A673 (cell line): ENCODE results near the gene CHRNB4. TPM values are rescaled to one million over a fixed set of nuclear protein-coding genes. Genes with fewer than 3 reads are reported as not detected.

Source experiments
- BruUV-seq: library from RNA; stranded (reverse); fragments of 400-500 nt; replicated peaks from 2 replicates; lab custom pipeline; 2021; lab: Mats Ljungman, UMichigan
- CTCF ChIA-PET: fragments of 300-600 bp; sonication (Branson Sonifier 250); formaldehyde crosslinking; loops from one replicate; lab custom pipeline; 2022; ENCODE audit warnings: antibody characterized with exemption; lab: Charles Lee
- POLR2A ChIA-PET: fragments of 300-600 bp; sonication (Branson Sonifier 250); formaldehyde crosslinking; loops from one replicate; lab custom pipeline; 2022; ENCODE audit warnings: antibody characterized with exemption; ENCODE audit not compliant: low non-redundant PET; lab: Charles Lee
- DNase-seq: peaks from one replicate; pipeline ENCODE4 v3.0.0-alpha.2; 2015; ENCODE audit warnings: low spot score
- H3K27ac ChIP-seq: fragments of 200-600 bp; sonication (generic); 2 replicates; pipeline ENCODE4 v1.5.1; 2016; ENCODE audit warnings: mixed run types, low read depth, mild to moderate bottlenecking, mixed read lengths, antibody characterized with exemption, low read length; ENCODE audit not compliant: poor library complexity, severe bottlenecking
- H3K27me3 ChIP-seq: fragments of 200-600 bp; sonication (generic); replicated peaks from 2 replicates; pipeline ENCODE4 v1.6.1; 2017; ENCODE audit warnings: mixed run types, low read depth, mild to moderate bottlenecking, mixed read lengths, antibody characterized with exemption, low read length; ENCODE audit not compliant: insufficient read depth, poor library complexity
- H3K36me3 ChIP-seq: fragments of 200-600 bp; sonication (generic); 2 replicates; pipeline ENCODE4 v1.6.1; 2016; ENCODE audit warnings: mixed run types, mild to moderate bottlenecking, mixed read lengths, antibody characterized with exemption, low read length; ENCODE audit not compliant: insufficient read depth, poor library complexity, severe bottlenecking
- H3K4me1 ChIP-seq: fragments of 200-600 bp; sonication (generic); 2 replicates; pipeline ENCODE4 v1.6.1; 2017; ENCODE audit warnings: mixed run types, mild to moderate bottlenecking, mixed read lengths, antibody characterized with exemption, low read length; ENCODE audit not compliant: insufficient read depth, poor library complexity, severe bottlenecking
- H3K4me3 ChIP-seq: fragments of 200-600 bp; sonication (generic); 2 replicates; pipeline ENCODE4 v1.5.1; 2016; ENCODE audit warnings: low read depth, mixed run types, mild to moderate bottlenecking, mixed read lengths, low read length; ENCODE audit not compliant: poor library complexity, severe bottlenecking
- H3K9me3 ChIP-seq: fragments of 200-600 bp; sonication (generic); 2 replicates; pipeline ENCODE4 v1.6.1; 2016; ENCODE audit warnings: mixed run types, low read depth, mild to moderate bottlenecking, mixed read lengths, antibody characterized with exemption, low read length; ENCODE audit not compliant: poor library complexity, severe bottlenecking
- EZH2 ChIP-seq: fragments of 200-600 bp; sonication (generic); IDR thresholded peaks from 2 replicates; pipeline ENCODE4 v1.6.1; 2017; ENCODE audit warnings: borderline replicate concordance, low read depth, mild to moderate bottlenecking, mixed read lengths, antibody characterized with exemption, low read length; ENCODE audit not compliant: poor library complexity, severe bottlenecking
- intact Hi-C: fragments of 100-400 bp; cut with micrococcal nuclease; formaldehyde crosslinking; loops from one replicate; pipeline ENCODE4 v1.10.0; 2022; ENCODE audit not compliant: unreplicated experiment
- total RNA-seq: library from RNA; stranded (reverse); gene quantifications from 2 replicates; pipeline ENCODE4 v1.2.3, GENCODE V29; 2021
- TF ChIP-seq, protein P1 (sequence below): fragments of 300-800, 200-600 bp; sonication (generic); conservative IDR thresholded peaks from 2 replicates; pipeline ENCODE4 v1.5.1; 2017; ENCODE audit warnings: low read depth, mild to moderate bottlenecking, antibody characterized with exemption, low read length, moderate library complexity, mixed read lengths

CHRNB4 gene
- total RNA-seq, 1 experiment from 2014 or later, result not detected

DNA sequence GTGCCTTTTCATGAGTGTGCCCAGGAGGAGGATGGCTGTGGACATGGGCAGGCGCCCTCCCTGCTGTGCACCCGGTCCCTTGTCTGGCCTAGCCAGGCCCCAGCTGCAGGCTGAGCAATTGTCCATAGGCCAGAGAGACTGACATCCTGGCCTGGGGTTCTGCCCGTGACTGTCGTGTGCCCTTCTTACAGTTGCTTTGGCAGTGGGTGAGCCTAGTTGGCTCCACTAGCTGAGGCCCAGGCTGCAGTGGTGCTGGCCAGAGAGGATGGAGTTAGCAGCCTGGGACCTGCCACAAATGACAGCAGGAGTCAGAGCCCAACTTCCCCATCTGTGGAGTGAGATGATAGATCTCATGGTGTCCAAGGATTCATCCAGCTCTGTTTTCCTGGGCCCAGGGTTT lies 9.0 kb upstream of the CHRNB4 start:
- no peak for DNase-seq
- no peak for TF ChIP-seq EZH2
- TF ChIP-seq, protein P1, sequence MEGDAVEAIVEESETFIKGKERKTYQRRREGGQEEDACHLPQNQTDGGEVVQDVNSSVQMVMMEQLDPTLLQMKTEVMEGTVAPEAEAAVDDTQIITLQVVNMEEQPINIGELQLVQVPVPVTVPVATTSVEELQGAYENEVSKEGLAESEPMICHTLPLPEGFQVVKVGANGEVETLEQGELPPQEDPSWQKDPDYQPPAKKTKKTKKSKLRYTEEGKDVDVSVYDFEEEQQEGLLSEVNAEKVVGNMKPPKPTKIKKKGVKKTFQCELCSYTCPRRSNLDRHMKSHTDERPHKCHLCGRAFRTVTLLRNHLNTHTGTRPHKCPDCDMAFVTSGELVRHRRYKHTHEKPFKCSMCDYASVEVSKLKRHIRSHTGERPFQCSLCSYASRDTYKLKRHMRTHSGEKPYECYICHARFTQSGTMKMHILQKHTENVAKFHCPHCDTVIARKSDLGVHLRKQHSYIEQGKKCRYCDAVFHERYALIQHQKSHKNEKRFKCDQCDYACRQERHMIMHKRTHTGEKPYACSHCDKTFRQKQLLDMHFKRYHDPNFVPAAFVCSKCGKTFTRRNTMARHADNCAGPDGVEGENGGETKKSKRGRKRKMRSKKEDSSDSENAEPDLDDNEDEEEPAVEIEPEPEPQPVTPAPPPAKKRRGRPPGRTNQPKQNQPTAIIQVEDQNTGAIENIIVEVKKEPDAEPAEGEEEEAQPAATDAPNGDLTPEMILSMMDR, result no peak
- H3K9me3 ChIP-seq, result no peaks in the 10 kb centered on the region
- CTCF ChIA-PET, result no interaction called here
- H3K4me1 ChIP-seq, result no peaks in the 10 kb centered on the region
- no TSS peak for BruUV-seq
- H3K36me3 ChIP-seq, result no peaks in the 10 kb centered on the region
- intact Hi-C loops, result no loop called here
- peaks cover 84% of the 10 kb centered on the region for H3K27me3 ChIP-seq
- no peak overlapping the region for H3K4me3 ChIP-seq
- H3K27ac ChIP-seq, result no peak overlapping the region
- POLR2A ChIA-PET, result no interaction called here

GRCh38 chr15:78645009-78645408 lies 4.0 kb upstream of the CHRNB4 start:
- peaks cover 71% of the 10 kb centered on the region for H3K27me3 ChIP-seq
- ChIA-PET CTCF (no interaction called here), POLR2A (no interaction called here)
- no TSS peak for BruUV-seq
- intact Hi-C loops, result no loop called here
- H3K4me1 ChIP-seq, result no peaks in the 10 kb centered on the region
- no peak overlapping the region for H3K4me3 ChIP-seq
- TF ChIP-seq, protein P1, result no peak
- no peak for TF ChIP-seq EZH2
- no peak overlapping the region for H3K27ac ChIP-seq
- no peak for DNase-seq
- no peaks in the 10 kb centered on the region for H3K9me3 ChIP-seq
- no peaks in the 10 kb centered on the region for H3K36me3 ChIP-seq

DNA sequence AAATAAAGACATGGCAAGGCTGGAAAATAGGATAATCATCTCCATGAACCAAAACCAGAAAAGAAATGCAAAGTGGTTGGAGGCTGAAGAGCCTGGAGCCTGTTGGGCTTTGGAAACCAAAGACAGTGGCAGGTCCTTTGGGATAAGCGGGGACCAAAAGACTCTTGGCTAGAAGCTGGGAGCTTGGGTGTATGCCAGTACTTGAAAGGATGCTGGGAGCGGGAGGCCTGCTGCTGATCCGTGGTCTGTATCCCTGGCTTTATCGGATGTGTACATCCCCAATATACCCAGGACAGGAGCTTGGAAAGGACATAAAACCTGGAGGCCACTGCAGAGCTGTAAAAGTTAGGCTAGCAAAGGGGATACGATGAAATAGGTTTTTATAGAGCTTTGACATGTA lies 1.3 kb upstream of the CHRNB4 start:
- ChIA-PET POLR2A (no interaction called here), CTCF (no interaction called here)
- DNase-seq, result no peak
- Histone ChIP-seq H3K4me1 (no peaks in the 10 kb centered on the region), H3K27ac (no peak overlapping the region), H3K27me3 (peaks cover 71% of the 10 kb centered on the region), H3K9me3 (no peaks in the 10 kb centered on the region), H3K4me3 (no peak overlapping the region), H3K36me3 (no peaks in the 10 kb centered on the region)
- no peak for TF ChIP-seq EZH2
- TF ChIP-seq, protein P1, result no peak
- intact Hi-C loops, result no loop called here
- no TSS peak for BruUV-seq
